HL-60 (cell line): Measurements from ENCODE around the gene HYAL2.
A peak's percentile ranks its signal among the peaks of the same experiment; 100 is the strongest.
"Not testable (repeated sequence)": the region's sequence is repeated elsewhere in the genome, so short reads cannot be mapped to it uniquely, and the experiment has no call there.

Source experiments
- DNase-seq, 2 experiments: peaks; one replicate each; pipeline ENCODE4 v3.0.0-alpha.2; 2010 to 2020; ENCODE audit warnings: low read depth in 1 of 2, low spot score in 1 of 2
- H3K27ac ChIP-seq: fragments of 250-450 bp; sonication (Bioruptor Pico); replicated peaks from 2 replicates; pipeline ENCODE4 v1.5.1; 2020; ENCODE audit warnings: mild to moderate bottlenecking, moderate library complexity
- H3K27me3 ChIP-seq: fragments of 250-450 bp; sonication (Bioruptor Pico); 2 replicates; pipeline ENCODE4 v1.5.1; 2021; ENCODE audit warnings: mild to moderate bottlenecking, moderate library complexity; ENCODE audit not compliant: insufficient read depth, poor library complexity, severe bottlenecking
- H3K4me3 ChIP-seq: replicated peaks from 2 replicates; pipeline ENCODE4 v1.5.1; 2011; ENCODE audit warnings: mild to moderate bottlenecking, control low read depth, low read length; ENCODE audit not compliant: insufficient read depth
- GABPA ChIP-seq: IDR thresholded peaks from 2 replicates; pipeline ENCODE4 v1.6.1; 2012; ENCODE audit warnings: low read depth
- POLR2AphosphoS5 ChIP-seq: IDR thresholded peaks from 2 replicates; pipeline ENCODE4 v1.6.1; 2012; ENCODE audit warnings: low read depth
- SPI1 ChIP-seq: IDR thresholded peaks from 2 replicates; pipeline ENCODE4 v1.6.1; 2012; ENCODE audit warnings: low read depth, mild to moderate bottlenecking, borderline replicate concordance
- TF ChIP-seq, protein P1 (sequence below): IDR thresholded peaks from one replicate; pipeline ENCODE4 v1.5.1; 2011; ENCODE audit warnings: low read length, control low read depth, inconsistent platforms; ENCODE audit not compliant: insufficient read depth
- TF ChIP-seq, protein P2 (sequence below): IDR thresholded peaks from 2 replicates; pipeline ENCODE4 v1.6.1; 2012; ENCODE audit warnings: low read depth; ENCODE audit not compliant: insufficient replicate concordance

Gene HYAL2

GRCh38 chr3:50314342-50314741 lies 8.2 kb downstream of the HYAL2 start:
- DNase-seq: no peak
- Histone ChIP-seq H3K4me3 (no peak overlapping the region), H3K27ac (no peak overlapping the region), H3K27me3 (no peaks in the 10 kb centered on the region)
- TF ChIP-seq SPI1: no peak
- TF ChIP-seq, protein P1, sequence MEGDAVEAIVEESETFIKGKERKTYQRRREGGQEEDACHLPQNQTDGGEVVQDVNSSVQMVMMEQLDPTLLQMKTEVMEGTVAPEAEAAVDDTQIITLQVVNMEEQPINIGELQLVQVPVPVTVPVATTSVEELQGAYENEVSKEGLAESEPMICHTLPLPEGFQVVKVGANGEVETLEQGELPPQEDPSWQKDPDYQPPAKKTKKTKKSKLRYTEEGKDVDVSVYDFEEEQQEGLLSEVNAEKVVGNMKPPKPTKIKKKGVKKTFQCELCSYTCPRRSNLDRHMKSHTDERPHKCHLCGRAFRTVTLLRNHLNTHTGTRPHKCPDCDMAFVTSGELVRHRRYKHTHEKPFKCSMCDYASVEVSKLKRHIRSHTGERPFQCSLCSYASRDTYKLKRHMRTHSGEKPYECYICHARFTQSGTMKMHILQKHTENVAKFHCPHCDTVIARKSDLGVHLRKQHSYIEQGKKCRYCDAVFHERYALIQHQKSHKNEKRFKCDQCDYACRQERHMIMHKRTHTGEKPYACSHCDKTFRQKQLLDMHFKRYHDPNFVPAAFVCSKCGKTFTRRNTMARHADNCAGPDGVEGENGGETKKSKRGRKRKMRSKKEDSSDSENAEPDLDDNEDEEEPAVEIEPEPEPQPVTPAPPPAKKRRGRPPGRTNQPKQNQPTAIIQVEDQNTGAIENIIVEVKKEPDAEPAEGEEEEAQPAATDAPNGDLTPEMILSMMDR: no peak
- TF ChIP-seq POLR2AphosphoS5: no peak
- TF ChIP-seq GABPA: no peak
- TF ChIP-seq, protein P2, sequence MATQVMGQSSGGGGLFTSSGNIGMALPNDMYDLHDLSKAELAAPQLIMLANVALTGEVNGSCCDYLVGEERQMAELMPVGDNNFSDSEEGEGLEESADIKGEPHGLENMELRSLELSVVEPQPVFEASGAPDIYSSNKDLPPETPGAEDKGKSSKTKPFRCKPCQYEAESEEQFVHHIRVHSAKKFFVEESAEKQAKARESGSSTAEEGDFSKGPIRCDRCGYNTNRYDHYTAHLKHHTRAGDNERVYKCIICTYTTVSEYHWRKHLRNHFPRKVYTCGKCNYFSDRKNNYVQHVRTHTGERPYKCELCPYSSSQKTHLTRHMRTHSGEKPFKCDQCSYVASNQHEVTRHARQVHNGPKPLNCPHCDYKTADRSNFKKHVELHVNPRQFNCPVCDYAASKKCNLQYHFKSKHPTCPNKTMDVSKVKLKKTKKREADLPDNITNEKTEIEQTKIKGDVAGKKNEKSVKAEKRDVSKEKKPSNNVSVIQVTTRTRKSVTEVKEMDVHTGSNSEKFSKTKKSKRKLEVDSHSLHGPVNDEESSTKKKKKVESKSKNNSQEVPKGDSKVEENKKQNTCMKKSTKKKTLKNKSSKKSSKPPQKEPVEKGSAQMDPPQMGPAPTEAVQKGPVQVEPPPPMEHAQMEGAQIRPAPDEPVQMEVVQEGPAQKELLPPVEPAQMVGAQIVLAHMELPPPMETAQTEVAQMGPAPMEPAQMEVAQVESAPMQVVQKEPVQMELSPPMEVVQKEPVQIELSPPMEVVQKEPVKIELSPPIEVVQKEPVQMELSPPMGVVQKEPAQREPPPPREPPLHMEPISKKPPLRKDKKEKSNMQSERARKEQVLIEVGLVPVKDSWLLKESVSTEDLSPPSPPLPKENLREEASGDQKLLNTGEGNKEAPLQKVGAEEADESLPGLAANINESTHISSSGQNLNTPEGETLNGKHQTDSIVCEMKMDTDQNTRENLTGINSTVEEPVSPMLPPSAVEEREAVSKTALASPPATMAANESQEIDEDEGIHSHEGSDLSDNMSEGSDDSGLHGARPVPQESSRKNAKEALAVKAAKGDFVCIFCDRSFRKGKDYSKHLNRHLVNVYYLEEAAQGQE: no peak

DNA sequence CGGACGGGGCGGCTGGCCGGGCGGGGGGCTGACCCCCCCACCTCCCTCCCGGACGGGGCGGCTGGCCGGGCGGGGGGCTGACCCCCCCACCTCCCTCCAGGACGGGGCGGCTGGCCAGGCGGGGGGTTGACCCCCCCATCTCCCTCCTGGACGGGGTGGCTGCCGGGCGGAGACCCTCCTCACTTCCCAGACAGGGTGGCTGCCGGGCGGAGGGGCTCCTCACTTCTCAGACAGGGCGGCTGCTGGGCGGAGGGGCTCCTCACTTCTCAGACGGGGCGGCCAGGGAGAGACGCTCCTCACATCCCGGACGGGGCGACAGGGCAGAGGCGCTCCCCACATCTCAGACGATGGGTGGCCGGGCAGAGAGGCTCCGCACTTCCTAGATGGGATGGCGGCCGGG lies 10.5 kb downstream of the HYAL2 start:
- not testable (repeated sequence) for H3K27me3 ChIP-seq, DNase-seq, H3K27ac ChIP-seq, H3K4me3 ChIP-seq

- TF ChIP-seq POLR2AphosphoS5 (no peak), SPI1 (no peak), GABPA (no peak)
- TF ChIP-seq, protein P2: no peak
- TF ChIP-seq, protein P1: no peak
- DNase-seq: no peak
- Histone ChIP-seq H3K4me3 (no peak overlapping the region), H3K27ac (no peak overlapping the region), H3K27me3 (no peaks in the 10 kb centered on the region)
These were observed 17.9 kb downstream of the HYAL2 start for GRCh38 chr3:50304601-50305000.

DNA sequence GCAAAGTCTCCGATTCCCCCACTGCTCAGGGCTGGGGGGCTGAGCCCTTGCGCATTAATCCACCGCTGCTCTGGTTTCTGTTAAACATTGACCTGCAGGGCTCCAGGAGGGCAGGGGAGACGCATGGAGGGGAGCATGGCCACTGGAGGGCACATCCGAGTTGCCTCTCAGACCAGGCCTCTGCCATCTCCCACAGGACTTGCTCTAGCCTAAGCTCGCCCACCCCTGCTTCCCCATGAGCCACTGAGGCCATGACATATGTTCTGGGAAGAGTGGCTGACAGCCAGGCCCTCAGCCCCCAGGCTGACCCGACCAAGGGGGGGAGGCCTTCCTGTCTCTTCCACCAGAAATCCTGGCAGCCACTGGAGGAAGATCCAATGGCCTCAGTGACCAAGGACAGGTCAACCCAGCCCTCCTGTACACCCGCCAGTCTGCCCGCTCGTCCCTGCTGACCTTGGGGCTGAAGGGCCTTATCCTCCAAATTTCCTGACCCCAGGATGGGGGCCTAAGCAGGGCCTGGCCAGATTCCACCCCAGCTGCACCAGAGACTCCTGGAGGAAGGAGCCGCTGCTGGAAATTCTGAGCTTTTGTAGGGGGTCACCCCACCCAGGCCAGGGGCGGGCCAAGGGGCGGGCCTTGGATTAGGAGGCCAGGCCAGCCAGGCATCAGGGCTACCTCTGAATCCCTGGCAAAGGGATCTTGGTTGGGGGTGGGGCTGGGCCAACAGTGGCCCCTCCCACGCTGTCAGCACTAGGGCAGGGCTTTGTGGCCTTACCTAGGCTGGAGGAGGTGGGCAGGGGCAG lies 19.3 kb downstream of the HYAL2 start, which contains the start of gene HYAL1:
Gene HYAL1 (minus strand): TSS at position 562 of the 803 bp plus-strand sequence. CDS start 618 bp downstream, outside the sequence.
- no peak within 1 kb of the TSS for H3K4me3 ChIP-seq

More for the DNA sequence above, 19.3 kb downstream of the HYAL2 start, which contains the start of gene HYAL1:
- H3K27me3 ChIP-seq: no peaks in the 10 kb centered on the region
- no peak for TF ChIP-seq POLR2AphosphoS5
- TF ChIP-seq, protein P2: no peak
- TF ChIP-seq SPI1: no peak
- TF ChIP-seq, protein P1: peak; percentile 2
- no peak for TF ChIP-seq GABPA
- no peak for DNase-seq
- H3K27ac ChIP-seq: no peak within 1 kb of the TSS
